Activated B cell treated with CpG ODN at 0.5 μM for 24 hours (primary cell): Measurements from ENCODE around the gene XRCC4. TPM values are rescaled to one million over a fixed set of nuclear protein-coding genes. Genes with fewer than 3 reads are reported as not detected.

Experiments
- ATAC-seq: fragments of 200-7000 bp; cut with Tn5 transposase; one replicate; pipeline ENCODE4 v1.10.0; 2021; ENCODE audit warnings: low read depth, mild to moderate bottlenecking, moderate library complexity
- CTCF ChIA-PET: fragments of 350-600 bp; sonication (Branson Sonifier 250); formaldehyde crosslinking; loops from one replicate; lab custom pipeline; 2021; ENCODE audit warnings: antibody characterized with exemption; lab: Charles Lee
- POLR2A ChIA-PET: fragments of 350-600 bp; sonication (Branson Sonifier 250); formaldehyde crosslinking; loops from one replicate; lab custom pipeline; 2021; ENCODE audit warnings: antibody characterized with exemption; lab: Charles Lee
- DNase-seq: peaks from one replicate; pipeline ENCODE4 v3.0.0; 2022
- H3K27ac Mint-ChIP-seq: one replicate; pipeline ENCODE4 v1.8.0; 2020; ENCODE audit warnings: mixed read lengths
- H3K27me3 Mint-ChIP-seq: one replicate; pipeline ENCODE4 v1.8.0; 2021; ENCODE audit warnings: mixed read lengths
- H3K36me3 Mint-ChIP-seq: one replicate; pipeline ENCODE4 v1.8.0; 2021; ENCODE audit warnings: low read depth, mixed read lengths
- H3K4me1 Mint-ChIP-seq: one replicate; pipeline ENCODE4 v1.8.0; 2021; ENCODE audit warnings: mixed read lengths
- H3K4me3 Mint-ChIP-seq: one replicate; pipeline ENCODE4 v1.8.0; 2020; ENCODE audit warnings: mild to moderate bottlenecking, mixed read lengths
- H3K9me3 Mint-ChIP-seq: one replicate; pipeline ENCODE4 v1.8.0; 2020; ENCODE audit warnings: mixed read lengths
- intact Hi-C: fragments of 100-400 bp; cut with micrococcal nuclease; formaldehyde crosslinking; loops from one replicate; pipeline ENCODE4 v1.15.1; 2024
- total RNA-seq: library from RNA; stranded (reverse); gene quantifications from 2 replicates; pipeline ENCODE4 v1.2.3, GENCODE V29; 2022
- TF ChIP-seq, protein P1 (sequence below): fragments of 200-600 bp; IDR thresholded peaks from one replicate; pipeline ENCODE4 v1.8.0; 2022; ENCODE audit warnings: antibody characterized with exemption, mild to moderate bottlenecking

Gene XRCC4
- total RNA-seq, 1 donor from 2014 or later, result 8.5 TPM

DNA sequence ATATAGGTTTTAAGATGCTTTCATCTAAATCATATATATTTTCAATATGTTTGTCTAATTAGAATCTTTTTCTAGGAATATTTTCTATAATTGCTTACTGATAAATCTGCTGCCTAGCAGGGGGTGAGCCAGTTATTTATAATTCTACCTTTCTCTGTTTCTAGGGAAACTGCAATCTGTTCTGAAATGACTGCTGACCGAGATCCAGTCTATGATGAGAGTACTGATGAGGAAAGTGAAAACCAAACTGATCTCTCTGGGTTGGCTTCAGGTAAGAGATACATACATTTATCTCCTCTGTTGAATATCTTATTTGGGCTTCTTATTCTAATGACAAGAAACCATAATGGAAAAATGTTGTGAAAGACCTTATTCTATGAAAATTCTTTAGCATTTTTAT, 127.3 kb downstream of the XRCC4 start:
- CTCF ChIA-PET, result no interaction called here
- intact Hi-C loops, result no loop called here
- POLR2A ChIA-PET, result no interaction called here
- H3K9me3 Mint-ChIP-seq, result no peaks in the 10 kb centered on the region
- H3K4me3 Mint-ChIP-seq, result no peak overlapping the region
- no peak overlapping the region for H3K27ac Mint-ChIP-seq
- TF ChIP-seq, protein P1, sequence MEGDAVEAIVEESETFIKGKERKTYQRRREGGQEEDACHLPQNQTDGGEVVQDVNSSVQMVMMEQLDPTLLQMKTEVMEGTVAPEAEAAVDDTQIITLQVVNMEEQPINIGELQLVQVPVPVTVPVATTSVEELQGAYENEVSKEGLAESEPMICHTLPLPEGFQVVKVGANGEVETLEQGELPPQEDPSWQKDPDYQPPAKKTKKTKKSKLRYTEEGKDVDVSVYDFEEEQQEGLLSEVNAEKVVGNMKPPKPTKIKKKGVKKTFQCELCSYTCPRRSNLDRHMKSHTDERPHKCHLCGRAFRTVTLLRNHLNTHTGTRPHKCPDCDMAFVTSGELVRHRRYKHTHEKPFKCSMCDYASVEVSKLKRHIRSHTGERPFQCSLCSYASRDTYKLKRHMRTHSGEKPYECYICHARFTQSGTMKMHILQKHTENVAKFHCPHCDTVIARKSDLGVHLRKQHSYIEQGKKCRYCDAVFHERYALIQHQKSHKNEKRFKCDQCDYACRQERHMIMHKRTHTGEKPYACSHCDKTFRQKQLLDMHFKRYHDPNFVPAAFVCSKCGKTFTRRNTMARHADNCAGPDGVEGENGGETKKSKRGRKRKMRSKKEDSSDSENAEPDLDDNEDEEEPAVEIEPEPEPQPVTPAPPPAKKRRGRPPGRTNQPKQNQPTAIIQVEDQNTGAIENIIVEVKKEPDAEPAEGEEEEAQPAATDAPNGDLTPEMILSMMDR, result no peak
- DNase-seq, result no peak
- no peaks in the 10 kb centered on the region for H3K4me1 Mint-ChIP-seq
- H3K36me3 Mint-ChIP-seq, result peaks cover 17% of the 10 kb centered on the region
- ATAC-seq, result no peak
- H3K27me3 Mint-ChIP-seq, result no peaks in the 10 kb centered on the region

GRCh38 chr5:83209963-83210362, 132.6 kb downstream of the XRCC4 start:
- DNase-seq (no peak), ATAC-seq (no peak)
- no peaks in the 10 kb centered on the region for H3K27me3 Mint-ChIP-seq
- no peaks in the 10 kb centered on the region for H3K9me3 Mint-ChIP-seq
- peaks cover 16% of the 10 kb centered on the region for H3K36me3 Mint-ChIP-seq
- H3K27ac Mint-ChIP-seq, result no peak overlapping the region
- TF ChIP-seq, protein P1, result no peak
- CTCF ChIA-PET, result interaction anchor here (0.8 kb wide), 1 partner anchor 44 kb away, joined by 3 read pairs; no protein-coding TSS in a partner anchor
- intact Hi-C loops, result no loop called here
- POLR2A ChIA-PET, result no interaction called here
- H3K4me3 Mint-ChIP-seq, result no peak overlapping the region
- no peaks in the 10 kb centered on the region for H3K4me1 Mint-ChIP-seq

- ChIA-PET CTCF (no interaction called here), POLR2A (no interaction called here)
- Mint-ChIP-seq H3K27ac (no peak overlapping the region), H3K4me3 (no peak overlapping the region), H3K27me3 (no peaks in the 10 kb centered on the region), H3K4me1 (no peaks in the 10 kb centered on the region), H3K36me3 (peaks cover 2% of the 10 kb centered on the region), H3K9me3 (no peaks in the 10 kb centered on the region)
- TF ChIP-seq, protein P1, result no peak
- DNase-seq (no peak), ATAC-seq (no peak)
- intact Hi-C loops, result no loop called here
Measured at GRCh38 chr5:83219077-83219476, 141.7 kb downstream of the XRCC4 start.

DNA sequence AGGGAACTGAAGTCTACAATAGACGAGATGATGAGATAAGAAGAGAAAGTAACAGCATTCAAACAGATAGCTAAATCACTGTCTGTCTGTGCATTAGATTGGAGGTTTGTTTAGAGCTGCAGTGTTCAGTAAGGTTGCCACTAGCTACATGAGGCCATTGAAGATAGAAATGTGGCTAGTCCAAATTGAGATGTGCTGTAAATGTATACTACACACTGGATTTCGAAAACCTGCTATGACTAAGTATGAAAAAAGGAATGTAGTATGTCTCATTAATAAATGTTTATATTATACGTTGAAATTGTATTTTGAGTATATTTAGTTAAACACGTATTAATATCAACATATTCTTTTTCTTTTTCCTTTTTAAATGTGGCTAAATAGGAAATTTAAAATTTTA, 142.1 kb downstream of the XRCC4 start:
- intact Hi-C loops, result no loop called here
- Mint-ChIP-seq H3K9me3 (no peaks in the 10 kb centered on the region), H3K4me1 (no peaks in the 10 kb centered on the region), H3K36me3 (peaks cover 2% of the 10 kb centered on the region), H3K4me3 (no peak overlapping the region), H3K27me3 (no peaks in the 10 kb centered on the region), H3K27ac (no peak overlapping the region)
- CTCF ChIA-PET, result no interaction called here
- TF ChIP-seq, protein P1, result no peak
- no peak for ATAC-seq
- POLR2A ChIA-PET, result no interaction called here
- no peak for DNase-seq

GRCh38 chr5:83220331-83220730, 143.0 kb downstream of the XRCC4 start:
- ChIA-PET POLR2A (no interaction called here), CTCF (no interaction called here)
- H3K27ac Mint-ChIP-seq, result no peak overlapping the region
- intact Hi-C loops, result no loop called here
- TF ChIP-seq, protein P1, result no peak
- H3K4me1 Mint-ChIP-seq, result no peaks in the 10 kb centered on the region
- DNase-seq (no peak), ATAC-seq (no peak)
- peaks cover 2% of the 10 kb centered on the region for H3K36me3 Mint-ChIP-seq
- no peaks in the 10 kb centered on the region for H3K27me3 Mint-ChIP-seq
- no peak overlapping the region for H3K4me3 Mint-ChIP-seq
- no peaks in the 10 kb centered on the region for H3K9me3 Mint-ChIP-seq
